ENCODE data around the gene NEFH. TPM values are rescaled to one million over a fixed set of nuclear protein-coding genes. Genes with fewer than 3 reads are reported as not detected.

The NEFH gene
- total RNA-seq, 1 donor from 2014 or later: 2.9 TPM

DNA sequence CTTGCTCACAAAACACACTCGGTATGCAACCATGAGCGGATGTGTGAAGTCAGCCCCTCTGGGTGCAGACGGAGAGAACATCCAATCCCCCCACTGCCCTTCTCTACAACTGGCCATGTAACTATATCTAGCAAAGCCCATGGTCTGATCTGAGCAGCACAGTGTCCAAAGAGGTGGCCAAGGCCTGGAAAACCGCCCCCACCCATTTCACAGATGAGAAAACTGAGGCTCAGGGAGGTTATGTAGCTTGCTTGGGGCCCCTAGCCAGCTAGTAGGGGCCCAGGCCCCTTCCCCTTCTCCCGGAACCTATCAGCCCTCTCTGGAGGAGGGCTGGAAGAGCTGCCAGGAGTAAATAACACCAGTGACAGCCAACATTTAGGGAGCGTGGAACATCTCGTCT is 15.4 kb upstream of the NEFH start:
- TF ChIP-seq, protein P1, sequence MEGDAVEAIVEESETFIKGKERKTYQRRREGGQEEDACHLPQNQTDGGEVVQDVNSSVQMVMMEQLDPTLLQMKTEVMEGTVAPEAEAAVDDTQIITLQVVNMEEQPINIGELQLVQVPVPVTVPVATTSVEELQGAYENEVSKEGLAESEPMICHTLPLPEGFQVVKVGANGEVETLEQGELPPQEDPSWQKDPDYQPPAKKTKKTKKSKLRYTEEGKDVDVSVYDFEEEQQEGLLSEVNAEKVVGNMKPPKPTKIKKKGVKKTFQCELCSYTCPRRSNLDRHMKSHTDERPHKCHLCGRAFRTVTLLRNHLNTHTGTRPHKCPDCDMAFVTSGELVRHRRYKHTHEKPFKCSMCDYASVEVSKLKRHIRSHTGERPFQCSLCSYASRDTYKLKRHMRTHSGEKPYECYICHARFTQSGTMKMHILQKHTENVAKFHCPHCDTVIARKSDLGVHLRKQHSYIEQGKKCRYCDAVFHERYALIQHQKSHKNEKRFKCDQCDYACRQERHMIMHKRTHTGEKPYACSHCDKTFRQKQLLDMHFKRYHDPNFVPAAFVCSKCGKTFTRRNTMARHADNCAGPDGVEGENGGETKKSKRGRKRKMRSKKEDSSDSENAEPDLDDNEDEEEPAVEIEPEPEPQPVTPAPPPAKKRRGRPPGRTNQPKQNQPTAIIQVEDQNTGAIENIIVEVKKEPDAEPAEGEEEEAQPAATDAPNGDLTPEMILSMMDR (conservative IDR thresholded peaks at IDR 0.05): no peak
- no peaks in the 10 kb centered on the region for H3K4me1 Mint-ChIP-seq (ENCODE audit: unreplicated experiment)
- no peaks in the 10 kb centered on the region for H3K9me3 Mint-ChIP-seq
- H3K4me3 Mint-ChIP-seq: no peak overlapping the region
- DNase-seq (ENCODE audit: extremely low spot score, unreplicated experiment): no peak
- H3K27ac Mint-ChIP-seq: no peak overlapping the region
- no peaks in the 10 kb centered on the region for H3K36me3 Mint-ChIP-seq
- peaks cover 31% of the 10 kb centered on the region for H3K27me3 Mint-ChIP-seq

DNA sequence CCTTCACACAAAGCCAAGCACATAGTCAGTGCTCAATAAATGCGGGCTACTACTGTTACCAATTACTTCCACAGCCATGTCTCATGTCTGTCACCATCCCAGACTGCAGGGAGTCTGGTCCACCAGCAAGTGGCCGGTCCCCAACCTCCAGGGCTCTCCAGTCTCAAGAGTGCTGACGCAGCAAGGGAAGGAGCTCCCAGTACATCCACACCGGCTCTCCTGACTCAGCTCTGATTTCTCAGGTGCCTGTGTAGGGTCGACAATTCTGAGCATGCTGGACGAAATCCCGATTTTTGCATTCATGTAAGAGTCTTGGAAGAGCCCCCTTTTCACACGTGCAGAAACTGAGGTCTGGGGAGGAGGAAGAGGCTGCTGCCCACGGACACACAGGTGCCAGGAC is 10.3 kb upstream of the NEFH start:
- TF ChIP-seq, protein P1 (conservative IDR thresholded peaks at IDR 0.05): no peak
- no peaks in the 10 kb centered on the region for H3K9me3 Mint-ChIP-seq
- peaks cover 73% of the 10 kb centered on the region for H3K27me3 Mint-ChIP-seq
- no peak overlapping the region for H3K27ac Mint-ChIP-seq
- no peaks in the 10 kb centered on the region for H3K36me3 Mint-ChIP-seq
- H3K4me3 Mint-ChIP-seq: peak overlapping the region; percentile 80
- H3K4me1 Mint-ChIP-seq (ENCODE audit: unreplicated experiment): peaks cover 4% of the 10 kb centered on the region
- DNase-seq (ENCODE audit: extremely low spot score, unreplicated experiment): no peak

DNA sequence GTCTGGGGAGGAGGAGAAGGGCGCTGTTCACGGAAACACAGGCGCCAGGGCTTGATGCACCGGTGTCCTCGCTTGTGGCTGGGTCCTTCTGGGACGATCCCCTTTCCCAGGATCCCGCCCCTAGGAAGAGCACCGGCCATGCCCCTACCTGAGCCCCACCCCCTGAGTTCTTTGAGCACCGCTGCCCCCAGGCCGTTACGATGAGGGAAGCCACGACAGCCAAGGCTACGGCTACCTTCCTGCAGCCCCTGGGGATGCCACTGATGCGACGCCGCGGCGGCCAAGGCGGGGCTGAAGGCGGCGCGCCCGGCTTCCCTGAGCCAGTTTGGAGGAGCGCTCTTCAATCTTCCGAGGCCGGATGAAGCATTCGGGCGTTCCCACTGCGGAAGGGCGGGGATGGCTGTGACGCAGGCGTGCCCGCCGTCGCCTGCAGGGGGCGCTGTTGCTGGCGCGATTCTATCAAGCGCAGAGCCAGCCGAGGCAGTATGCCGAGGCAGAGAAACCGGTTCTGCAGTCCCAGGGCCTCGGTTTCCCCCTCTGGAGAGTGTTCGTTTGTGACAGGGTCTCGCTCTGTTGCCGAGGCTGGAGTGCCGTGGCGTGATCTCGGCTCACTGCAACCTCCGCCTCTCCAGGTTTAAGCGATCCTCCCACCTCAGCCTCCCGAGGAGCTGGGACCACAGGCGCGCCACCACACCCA is 9.7 kb upstream of the NEFH start:
- peaks cover 75% of the 10 kb centered on the region for H3K27me3 Mint-ChIP-seq
- H3K9me3 Mint-ChIP-seq: no peaks in the 10 kb centered on the region
- peak; percentile 84 for DNase-seq (ENCODE audit: extremely low spot score, unreplicated experiment)
- no peaks in the 10 kb centered on the region for H3K36me3 Mint-ChIP-seq
- peaks cover 4% of the 10 kb centered on the region for H3K4me1 Mint-ChIP-seq (ENCODE audit: unreplicated experiment)
- no peak overlapping the region for H3K27ac Mint-ChIP-seq
- peak overlapping the region; percentile 80 for H3K4me3 Mint-ChIP-seq
- TF ChIP-seq, protein P1 (conservative IDR thresholded peaks at IDR 0.05): peak; percentile 100

- peaks cover 87% of the 10 kb centered on the region for H3K27me3 Mint-ChIP-seq
- peaks cover 4% of the 10 kb centered on the region for H3K4me1 Mint-ChIP-seq (ENCODE audit: unreplicated experiment)
- TF ChIP-seq, protein P1 (conservative IDR thresholded peaks at IDR 0.05): no peak
- H3K27ac Mint-ChIP-seq: no peak overlapping the region
- H3K9me3 Mint-ChIP-seq: no peaks in the 10 kb centered on the region
- no peaks in the 10 kb centered on the region for H3K36me3 Mint-ChIP-seq
- no peak overlapping the region for H3K4me3 Mint-ChIP-seq
- DNase-seq (ENCODE audit: extremely low spot score, unreplicated experiment): no peak
Observed at GRCh38 chr22:29473001-29473400, 7.0 kb upstream of the NEFH start.

GRCh38 chr22:29475550-29475949 is 4.5 kb upstream of the NEFH start:
- H3K27me3 Mint-ChIP-seq: peaks cover 81% of the 10 kb centered on the region

More at GRCh38 chr22:29475550-29475949, 4.5 kb upstream of the NEFH start:
- DNase-seq (ENCODE audit: extremely low spot score, unreplicated experiment): no peak
- TF ChIP-seq, protein P1 (conservative IDR thresholded peaks at IDR 0.05): no peak
- H3K9me3 Mint-ChIP-seq: no peaks in the 10 kb centered on the region
- H3K4me3 Mint-ChIP-seq: no peak overlapping the region
- H3K27ac Mint-ChIP-seq: no peak overlapping the region
- H3K4me1 Mint-ChIP-seq (ENCODE audit: unreplicated experiment): peaks cover 4% of the 10 kb centered on the region
- H3K36me3 Mint-ChIP-seq: peaks cover 3% of the 10 kb centered on the region

All from type B pancreatic cell (in vitro differentiated cells).